ENCODE results near the gene BAZ1B.

DNA sequence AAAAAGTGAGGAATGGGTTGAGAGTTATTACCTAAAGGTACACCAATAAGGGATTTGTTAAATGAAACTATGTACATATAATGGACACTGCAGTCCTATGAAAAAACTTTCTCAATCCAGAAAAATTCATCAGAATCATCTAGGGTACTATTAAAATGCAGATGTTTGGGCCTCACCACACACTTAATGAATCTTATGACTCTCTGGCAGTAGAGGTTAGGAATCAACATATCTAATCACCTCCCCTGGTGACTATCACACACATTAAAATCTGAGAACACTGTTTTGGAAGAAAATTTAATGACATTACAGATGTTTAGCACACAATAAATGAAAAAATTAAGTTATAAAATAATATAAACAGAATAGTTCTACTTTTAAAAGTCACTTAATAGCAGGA is 32.1 kb downstream of the BAZ1B start:
- TF ChIP-seq, protein P1, sequence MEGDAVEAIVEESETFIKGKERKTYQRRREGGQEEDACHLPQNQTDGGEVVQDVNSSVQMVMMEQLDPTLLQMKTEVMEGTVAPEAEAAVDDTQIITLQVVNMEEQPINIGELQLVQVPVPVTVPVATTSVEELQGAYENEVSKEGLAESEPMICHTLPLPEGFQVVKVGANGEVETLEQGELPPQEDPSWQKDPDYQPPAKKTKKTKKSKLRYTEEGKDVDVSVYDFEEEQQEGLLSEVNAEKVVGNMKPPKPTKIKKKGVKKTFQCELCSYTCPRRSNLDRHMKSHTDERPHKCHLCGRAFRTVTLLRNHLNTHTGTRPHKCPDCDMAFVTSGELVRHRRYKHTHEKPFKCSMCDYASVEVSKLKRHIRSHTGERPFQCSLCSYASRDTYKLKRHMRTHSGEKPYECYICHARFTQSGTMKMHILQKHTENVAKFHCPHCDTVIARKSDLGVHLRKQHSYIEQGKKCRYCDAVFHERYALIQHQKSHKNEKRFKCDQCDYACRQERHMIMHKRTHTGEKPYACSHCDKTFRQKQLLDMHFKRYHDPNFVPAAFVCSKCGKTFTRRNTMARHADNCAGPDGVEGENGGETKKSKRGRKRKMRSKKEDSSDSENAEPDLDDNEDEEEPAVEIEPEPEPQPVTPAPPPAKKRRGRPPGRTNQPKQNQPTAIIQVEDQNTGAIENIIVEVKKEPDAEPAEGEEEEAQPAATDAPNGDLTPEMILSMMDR (tag by site-specific recombination; IDR thresholded peaks at IDR 0.05): no peak
- no peak for TF ChIP-seq ZBTB8A (tag by site-specific recombination; IDR thresholded peaks at IDR 0.05)
- TF ChIP-seq, protein P2, sequence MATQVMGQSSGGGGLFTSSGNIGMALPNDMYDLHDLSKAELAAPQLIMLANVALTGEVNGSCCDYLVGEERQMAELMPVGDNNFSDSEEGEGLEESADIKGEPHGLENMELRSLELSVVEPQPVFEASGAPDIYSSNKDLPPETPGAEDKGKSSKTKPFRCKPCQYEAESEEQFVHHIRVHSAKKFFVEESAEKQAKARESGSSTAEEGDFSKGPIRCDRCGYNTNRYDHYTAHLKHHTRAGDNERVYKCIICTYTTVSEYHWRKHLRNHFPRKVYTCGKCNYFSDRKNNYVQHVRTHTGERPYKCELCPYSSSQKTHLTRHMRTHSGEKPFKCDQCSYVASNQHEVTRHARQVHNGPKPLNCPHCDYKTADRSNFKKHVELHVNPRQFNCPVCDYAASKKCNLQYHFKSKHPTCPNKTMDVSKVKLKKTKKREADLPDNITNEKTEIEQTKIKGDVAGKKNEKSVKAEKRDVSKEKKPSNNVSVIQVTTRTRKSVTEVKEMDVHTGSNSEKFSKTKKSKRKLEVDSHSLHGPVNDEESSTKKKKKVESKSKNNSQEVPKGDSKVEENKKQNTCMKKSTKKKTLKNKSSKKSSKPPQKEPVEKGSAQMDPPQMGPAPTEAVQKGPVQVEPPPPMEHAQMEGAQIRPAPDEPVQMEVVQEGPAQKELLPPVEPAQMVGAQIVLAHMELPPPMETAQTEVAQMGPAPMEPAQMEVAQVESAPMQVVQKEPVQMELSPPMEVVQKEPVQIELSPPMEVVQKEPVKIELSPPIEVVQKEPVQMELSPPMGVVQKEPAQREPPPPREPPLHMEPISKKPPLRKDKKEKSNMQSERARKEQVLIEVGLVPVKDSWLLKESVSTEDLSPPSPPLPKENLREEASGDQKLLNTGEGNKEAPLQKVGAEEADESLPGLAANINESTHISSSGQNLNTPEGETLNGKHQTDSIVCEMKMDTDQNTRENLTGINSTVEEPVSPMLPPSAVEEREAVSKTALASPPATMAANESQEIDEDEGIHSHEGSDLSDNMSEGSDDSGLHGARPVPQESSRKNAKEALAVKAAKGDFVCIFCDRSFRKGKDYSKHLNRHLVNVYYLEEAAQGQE (tag by site-specific recombination; IDR thresholded peaks at IDR 0.05): no peak
- TF ChIP-seq HOXA7 (CRISPR knock-in tag; IDR thresholded peaks at IDR 0.05; ENCODE audit: borderline replicate concordance): no peak
- TF ChIP-seq KLF16 (tag by site-specific recombination; IDR thresholded peaks at IDR 0.05): no peak
- TF ChIP-seq, protein P3, sequence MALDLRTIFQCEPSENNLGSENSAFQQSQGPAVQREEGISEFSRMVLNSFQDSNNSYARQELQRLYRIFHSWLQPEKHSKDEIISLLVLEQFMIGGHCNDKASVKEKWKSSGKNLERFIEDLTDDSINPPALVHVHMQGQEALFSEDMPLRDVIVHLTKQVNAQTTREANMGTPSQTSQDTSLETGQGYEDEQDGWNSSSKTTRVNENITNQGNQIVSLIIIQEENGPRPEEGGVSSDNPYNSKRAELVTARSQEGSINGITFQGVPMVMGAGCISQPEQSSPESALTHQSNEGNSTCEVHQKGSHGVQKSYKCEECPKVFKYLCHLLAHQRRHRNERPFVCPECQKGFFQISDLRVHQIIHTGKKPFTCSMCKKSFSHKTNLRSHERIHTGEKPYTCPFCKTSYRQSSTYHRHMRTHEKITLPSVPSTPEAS (tag by site-specific recombination; IDR thresholded peaks at IDR 0.05): no peak
- TF ChIP-seq HOXD13 (CRISPR knock-in tag; IDR thresholded peaks at IDR 0.05; ENCODE audit: borderline replicate concordance): no peak
- TF ChIP-seq ZNF416 (tag by site-specific recombination; IDR thresholded peaks at IDR 0.05): no peak
- TF ChIP-seq, protein P4, sequence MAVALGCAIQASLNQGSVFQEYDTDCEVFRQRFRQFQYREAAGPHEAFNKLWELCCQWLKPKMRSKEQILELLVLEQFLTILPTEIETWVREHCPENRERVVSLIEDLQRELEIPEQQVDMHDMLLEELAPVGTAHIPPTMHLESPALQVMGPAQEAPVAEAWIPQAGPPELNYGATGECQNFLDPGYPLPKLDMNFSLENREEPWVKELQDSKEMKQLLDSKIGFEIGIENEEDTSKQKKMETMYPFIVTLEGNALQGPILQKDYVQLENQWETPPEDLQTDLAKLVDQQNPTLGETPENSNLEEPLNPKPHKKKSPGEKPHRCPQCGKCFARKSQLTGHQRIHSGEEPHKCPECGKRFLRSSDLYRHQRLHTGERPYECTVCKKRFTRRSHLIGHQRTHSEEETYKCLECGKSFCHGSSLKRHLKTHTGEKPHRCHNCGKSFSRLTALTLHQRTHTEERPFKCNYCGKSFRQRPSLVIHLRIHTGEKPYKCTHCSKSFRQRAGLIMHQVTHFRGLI (tag by site-specific recombination; IDR thresholded peaks at IDR 0.05): no peak

All from HEK293 (cell line).